Fibroblast of mammary gland (primary cell): ENCODE results near the gene ZNF282.

Source experiments
- DNase-seq: peaks from one replicate; pipeline ENCODE4 v3.0.0-alpha.2; 2010; ENCODE audit warnings: low read depth
- H3K4me3 ChIP-seq: 2 replicates; pipeline ENCODE4 v1.5.1; 2011; ENCODE audit warnings: low read depth, mild to moderate bottlenecking, low read length, moderate library complexity; ENCODE audit not compliant: control insufficient read depth
- CTCF ChIP-seq: conservative IDR thresholded peaks from 2 replicates; pipeline ENCODE4 v1.5.1; 2011; ENCODE audit warnings: low read depth, low read length, inconsistent platforms; ENCODE audit not compliant: control insufficient read depth, insufficient read depth

Gene ZNF282

GRCh38 chr7:149191851-149192250 is 3.5 kb upstream of the ZNF282 start:
- DNase-seq = no peak
- TF ChIP-seq CTCF = no peak
- H3K4me3 ChIP-seq = no peak overlapping the region

GRCh38 chr7:149194799-149195179 is 557 bp upstream of the ZNF282 start:
- no peak for DNase-seq
- no peak for TF ChIP-seq CTCF
- H3K4me3 ChIP-seq = peak overlapping the region; percentile 83

- no peak for TF ChIP-seq CTCF
- no peak for DNase-seq
- H3K4me3 ChIP-seq = peak overlapping the region; percentile 83
Observed at GRCh38 chr7:149196151-149196704, 882 bp downstream of the ZNF282 start.

DNA sequence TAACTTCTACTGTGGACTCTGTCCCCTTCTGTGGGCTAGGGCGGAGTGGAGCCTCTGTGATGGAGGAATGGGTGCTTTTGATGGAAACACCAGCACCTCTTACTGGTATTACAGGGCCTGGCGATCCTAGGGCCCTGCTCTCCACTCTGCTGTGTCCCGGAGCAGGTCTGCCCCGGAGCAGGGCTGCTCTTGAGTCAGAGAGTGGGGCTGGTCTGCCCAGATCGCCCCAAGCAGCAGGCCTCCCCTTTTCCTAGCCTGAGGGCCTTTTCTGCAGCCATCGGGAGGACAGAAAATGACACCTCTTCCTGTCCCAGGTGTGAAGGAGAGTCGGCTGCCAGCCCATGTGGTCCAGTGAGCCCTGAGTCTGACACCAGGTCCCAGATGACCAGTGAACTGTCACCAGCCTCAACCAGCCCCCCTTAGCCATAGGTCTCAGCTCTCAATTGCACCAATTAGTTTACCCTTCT is 1.4 kb downstream of the ZNF282 start:
- peak; percentile 31 for DNase-seq
- TF ChIP-seq CTCF = no peak
- peak overlapping the region; percentile 83 for H3K4me3 ChIP-seq

DNA sequence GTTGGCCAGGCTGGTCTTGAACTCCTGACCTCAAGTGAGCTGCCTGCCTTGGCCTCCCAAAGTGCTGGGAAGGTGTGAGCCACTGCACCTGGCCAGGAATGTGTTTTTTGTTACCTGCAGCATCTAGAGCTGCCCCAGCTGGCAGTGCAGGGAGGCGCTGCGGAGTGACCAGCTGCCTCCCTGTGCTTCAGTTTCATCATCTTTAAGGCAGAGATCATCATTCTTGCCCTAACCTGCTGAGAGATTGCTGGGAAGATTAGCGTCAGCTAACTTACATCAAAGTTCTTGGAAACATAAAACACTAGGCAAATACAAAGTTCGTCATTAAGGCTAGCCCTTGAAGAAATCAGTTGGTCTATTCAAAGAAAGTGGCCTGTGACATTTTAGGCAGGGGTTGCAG is 2.3 kb downstream of the ZNF282 start:
- no peak overlapping the region for H3K4me3 ChIP-seq
- no peak for TF ChIP-seq CTCF
- no peak for DNase-seq

DNA sequence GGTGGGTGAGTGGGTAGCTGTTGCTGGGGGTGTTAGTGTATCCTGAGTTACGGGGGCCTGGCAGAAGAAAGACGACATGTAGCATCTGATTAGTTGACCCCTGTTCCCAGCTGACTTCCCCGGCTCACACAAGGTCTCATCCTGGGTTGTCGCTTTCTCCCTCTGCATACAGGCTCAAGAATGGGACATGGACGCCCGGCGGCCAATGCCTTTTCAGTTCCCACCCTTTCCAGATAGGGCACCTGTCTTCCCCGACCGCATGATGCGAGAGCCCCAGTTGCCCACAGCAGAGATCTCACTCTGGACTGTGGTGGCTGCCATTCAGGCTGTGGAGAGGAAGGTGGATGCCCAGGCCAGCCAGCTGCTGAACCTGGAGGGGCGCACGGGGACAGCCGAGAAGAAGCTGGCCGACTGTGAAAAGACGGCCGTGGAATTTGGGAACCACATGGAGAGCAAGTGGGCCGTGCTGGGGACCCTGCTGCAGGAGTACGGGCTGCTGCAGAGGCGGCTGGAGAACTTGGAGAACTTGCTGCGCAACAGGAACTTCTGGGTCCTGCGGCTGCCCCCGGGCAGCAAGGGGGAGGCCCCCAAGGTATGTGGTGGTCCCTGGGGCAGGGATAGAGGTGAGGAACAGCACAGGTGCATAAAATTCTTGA is 2.9 kb downstream of the ZNF282 start:
- no peak overlapping the region for H3K4me3 ChIP-seq
- DNase-seq = no peak
- TF ChIP-seq CTCF = no peak
